RPMI8226 (cell line): ENCODE measurements around the gene PARD3.
"Not testable (repeated sequence)": the region's sequence is repeated elsewhere in the genome, so short reads cannot be mapped to it uniquely, and the experiment has no call there.

ENCODE experiments used
- DNase-seq: peaks from one replicate; pipeline ENCODE4 v3.0.0-alpha.2; 2015

The PARD3 gene

DNA sequence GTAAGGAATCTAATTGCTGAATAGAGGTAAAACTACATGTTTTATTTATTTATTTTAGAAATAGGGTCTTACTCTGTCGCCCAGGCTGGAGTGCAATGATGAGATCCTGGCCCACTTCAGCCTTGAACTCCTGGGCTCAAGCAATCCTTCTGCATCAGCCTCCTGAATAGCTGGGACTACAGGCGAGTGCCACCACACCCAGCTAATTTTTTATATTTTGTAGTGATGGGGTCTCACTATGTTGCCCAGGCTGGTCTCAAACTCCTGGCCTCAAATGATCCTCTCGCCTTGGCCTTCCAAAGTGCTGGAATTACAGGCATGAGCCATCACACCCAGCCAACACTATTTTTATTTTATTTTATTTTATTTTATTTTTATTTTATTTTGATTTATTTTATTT is 170.3 kb downstream of the PARD3 start:
- not testable (repeated sequence) for DNase-seq

- no peak for DNase-seq
Observed at GRCh38 chr10:34644224-34644623, 170.9 kb downstream of the PARD3 start.

- no peak for DNase-seq
Observed at GRCh38 chr10:34643620-34644019, 171.5 kb downstream of the PARD3 start.

GRCh38 chr10:34641913-34642558 is 173.1 kb downstream of the PARD3 start:
- DNase-seq = no peak

- no peak for DNase-seq
Observed at GRCh38 chr10:34641147-34641912, 173.8 kb downstream of the PARD3 start.

GRCh38 chr10:34638406-34639054 is 176.6 kb downstream of the PARD3 start:
- peak; percentile 52 for DNase-seq

GRCh38 chr10:34637418-34637911 is 177.6 kb downstream of the PARD3 start:
- peak; percentile 69 for DNase-seq

GRCh38 chr10:34635111-34635510 is 180.0 kb downstream of the PARD3 start:
- DNase-seq = no peak

- DNase-seq = no peak
Observed at GRCh38 chr10:34633374-34633773, 181.7 kb downstream of the PARD3 start.

DNA sequence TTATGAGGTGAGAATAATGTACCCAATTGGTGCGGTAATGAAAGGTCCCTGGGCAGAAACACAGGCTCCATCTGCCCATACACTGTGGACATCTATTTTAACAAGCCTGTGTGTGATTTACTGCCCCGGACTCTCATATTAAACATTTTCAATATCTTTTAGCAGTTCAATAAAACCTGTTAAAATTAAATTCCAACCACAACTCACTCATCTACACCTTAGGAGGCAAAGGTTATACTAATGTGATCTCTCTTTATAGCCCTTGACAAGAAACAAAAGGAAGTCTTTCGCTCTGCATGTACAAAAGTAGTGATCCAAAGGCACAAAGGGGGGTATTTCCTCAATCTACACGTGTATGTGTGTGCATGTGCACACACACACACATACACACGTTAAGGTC is 186.0 kb downstream of the PARD3 start:
- DNase-seq = no peak

- no peak for DNase-seq
Observed at GRCh38 chr10:34628174-34628796, 186.8 kb downstream of the PARD3 start.

DNA sequence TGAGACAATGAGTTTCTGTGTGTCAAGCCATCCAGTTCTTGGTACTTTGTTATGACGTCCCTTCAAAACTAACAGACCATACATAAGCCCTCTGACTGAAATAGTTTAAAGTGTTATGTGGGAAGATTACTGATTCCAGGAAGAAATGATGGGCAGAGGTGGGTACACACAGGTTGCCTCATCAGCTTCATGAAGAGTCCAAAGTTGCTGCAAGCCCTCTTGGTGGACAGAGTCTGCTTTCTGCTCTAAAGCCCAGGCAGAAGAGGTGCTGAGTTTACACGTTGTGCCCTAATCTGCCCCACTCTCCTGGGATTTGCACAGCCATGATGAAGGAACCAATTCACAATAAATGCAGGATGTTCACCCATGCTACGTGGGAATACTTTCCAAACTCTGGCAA is 187.4 kb downstream of the PARD3 start:
- no peak for DNase-seq

DNA sequence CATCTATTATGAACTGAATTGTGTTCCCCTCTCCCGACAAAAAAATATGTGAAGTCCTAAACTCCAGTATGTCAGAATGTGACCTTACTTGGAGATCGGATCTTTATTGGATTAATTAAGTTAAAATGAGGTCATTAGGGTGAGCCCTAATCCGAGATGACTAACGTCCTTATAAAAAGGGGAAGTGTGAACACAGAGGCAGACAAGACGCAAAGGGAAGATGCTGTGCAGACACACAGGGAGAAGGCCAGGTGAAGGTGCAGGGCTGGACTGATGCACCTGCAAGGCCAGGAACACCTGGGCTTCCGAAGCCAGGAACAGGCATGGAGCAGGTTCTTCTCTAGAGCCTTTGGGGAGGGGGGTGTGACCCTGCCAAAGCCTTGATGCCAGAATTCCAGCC is 187.8 kb downstream of the PARD3 start:
- peak; percentile 64 for DNase-seq

- DNase-seq = no peak
Observed at GRCh38 chr10:34626158-34626880, 188.8 kb downstream of the PARD3 start.

- DNase-seq = no peak
Observed at GRCh38 chr10:34624323-34625153, 190.6 kb downstream of the PARD3 start.

GRCh38 chr10:34622945-34623344 is 192.2 kb downstream of the PARD3 start:
- peak; percentile 56 for DNase-seq

- DNase-seq = no peak
Observed at GRCh38 chr10:34618611-34619010, 196.5 kb downstream of the PARD3 start.

DNA sequence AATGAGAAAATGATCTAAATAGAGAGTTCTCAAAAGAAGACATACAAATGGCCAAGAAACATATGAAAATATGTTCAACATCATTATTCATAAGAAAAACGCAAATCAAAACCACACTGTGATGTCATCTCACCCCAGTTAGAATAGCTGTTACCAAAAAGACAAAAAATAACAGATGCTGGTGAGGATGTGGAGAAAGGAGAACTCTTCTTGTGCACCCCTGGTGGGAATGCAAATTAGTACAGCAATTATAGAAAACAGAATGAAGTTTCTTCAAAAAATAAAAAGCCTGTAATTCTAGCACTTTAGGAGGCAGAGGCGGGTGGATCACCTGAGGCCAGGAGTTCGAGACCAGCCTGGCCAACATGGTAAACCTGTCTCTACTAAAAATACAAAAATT is 199.3 kb downstream of the PARD3 start:
- no peak for DNase-seq

DNA sequence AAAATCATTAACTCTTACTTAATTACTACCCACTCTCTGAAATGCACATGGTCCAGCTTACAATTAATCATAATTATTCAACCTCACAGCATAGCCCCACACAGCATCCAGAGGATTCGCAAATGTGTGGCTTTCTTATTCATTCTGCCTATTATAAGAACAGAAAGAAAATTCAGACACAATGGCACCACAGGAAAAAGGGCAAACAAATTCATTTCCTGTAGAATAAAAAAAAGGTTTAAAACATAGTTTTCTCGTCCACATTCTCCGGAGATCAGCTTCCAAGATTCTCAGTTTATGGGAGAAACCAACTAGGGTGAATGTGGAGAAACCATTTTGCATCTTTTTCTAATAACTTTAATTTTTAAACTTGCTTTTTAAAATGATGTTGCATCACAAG is 201.6 kb downstream of the PARD3 start:
- no peak for DNase-seq

DNA sequence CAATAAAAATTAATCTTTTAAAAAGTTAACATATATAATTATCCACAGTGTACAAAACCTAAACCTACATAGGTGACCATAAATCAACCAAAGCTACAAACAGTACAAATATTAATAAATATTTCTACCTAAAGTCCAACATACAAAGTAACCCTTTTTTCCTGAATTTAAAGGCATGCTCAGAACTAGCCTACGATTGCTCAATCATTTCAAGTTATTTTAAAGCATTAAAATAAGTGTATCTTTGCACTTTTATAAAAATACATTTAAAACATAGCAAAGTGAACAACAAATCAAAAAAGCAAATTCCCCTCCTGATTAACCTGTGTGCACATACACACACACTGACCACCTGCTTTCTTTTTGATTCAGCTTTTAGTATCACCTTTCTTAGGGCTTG is 202.2 kb downstream of the PARD3 start:
- DNase-seq = no peak

GRCh38 chr10:34612446-34612845 is 202.7 kb downstream of the PARD3 start:
- no peak for DNase-seq
